SK-N-SH treated with all-trans-retinoic acid at 6 μM for 48 hours (cell line): Measurements from ENCODE around the gene ZNF80.

Source experiments
- ATAC-seq: fragments of 200-7000 bp; cut with Tn5 transposase; 3 replicates; pipeline ENCODE4 v1.9.1; 2020; ENCODE audit warnings: mild to moderate bottlenecking, moderate library complexity
- BACH2 ChIP-seq: fragments of 250-450 bp; sonication (Bioruptor Pico); IDR thresholded peaks from 2 replicates; pipeline ENCODE4 v1.9.0; 2021; ENCODE audit warnings: mild to moderate bottlenecking, borderline replicate concordance
- CSDC2 ChIP-seq: fragments of 250-450 bp; sonication (Bioruptor Pico); IDR thresholded peaks from 2 replicates; pipeline ENCODE4 v1.5.0; 2020; ENCODE audit warnings: mild to moderate bottlenecking, moderate library complexity
- ESRRG ChIP-seq: fragments of 250-450 bp; sonication (Bioruptor Pico); IDR thresholded peaks from 2 replicates; pipeline ENCODE4 v1.6.1; 2021; ENCODE audit warnings: mild to moderate bottlenecking
- GLIS3 ChIP-seq: fragments of 250-450 bp; sonication (Bioruptor Pico); IDR thresholded peaks from 2 replicates; pipeline ENCODE4 v1.5.0; 2020; ENCODE audit warnings: mild to moderate bottlenecking, moderate library complexity
- ISL1 ChIP-seq: fragments of 250-450 bp; sonication (Bioruptor Pico); IDR thresholded peaks from 2 replicates; pipeline ENCODE4 v2.1.2; 2022; ENCODE audit warnings: mild to moderate bottlenecking, moderate library complexity
- RARB ChIP-seq: fragments of 250-450 bp; sonication (Bioruptor Pico); IDR thresholded peaks from 2 replicates; pipeline ENCODE4 v1.8.0; 2021; ENCODE audit warnings: mild to moderate bottlenecking, moderate library complexity
- SNAI2 ChIP-seq: fragments of 250-450 bp; sonication (Bioruptor Pico); IDR thresholded peaks from 2 replicates; pipeline ENCODE4 v1.5.0; 2020; ENCODE audit warnings: mild to moderate bottlenecking, moderate library complexity
- TCF4 ChIP-seq: fragments of 250-450 bp; sonication (Bioruptor Pico); IDR thresholded peaks from 2 replicates; pipeline ENCODE4 v1.8.0; 2021; ENCODE audit warnings: mild to moderate bottlenecking, moderate library complexity, borderline replicate concordance
- TOX ChIP-seq: fragments of 250-450 bp; sonication (Bioruptor Pico); IDR thresholded peaks from 2 replicates; pipeline ENCODE4 v1.8.0; 2021; ENCODE audit warnings: mild to moderate bottlenecking, moderate library complexity, borderline replicate concordance
- ZFP3 ChIP-seq: fragments of 250-450 bp; sonication (Bioruptor Pico); IDR thresholded peaks from 2 replicates; pipeline ENCODE4 v1.5.0; 2020; ENCODE audit warnings: mild to moderate bottlenecking, moderate library complexity
- ZFP30 ChIP-seq: fragments of 450-650 bp; formaldehyde crosslinking; IDR thresholded peaks from 2 replicates; pipeline ENCODE4 v1.5.0; 2022; ENCODE audit warnings: mild to moderate bottlenecking, moderate library complexity
- ZNF565 ChIP-seq: fragments of 450-650 bp; formaldehyde crosslinking; conservative IDR thresholded peaks from 2 replicates; pipeline ENCODE4 v1.5.0; 2020; ENCODE audit warnings: low read depth, mild to moderate bottlenecking, moderate library complexity
- ZNF70 ChIP-seq: fragments of 450-650 bp; formaldehyde crosslinking; IDR thresholded peaks from 2 replicates; pipeline ENCODE4 v1.5.0; 2020; ENCODE audit warnings: mild to moderate bottlenecking, moderate library complexity
- ZNF8 ChIP-seq: fragments of 450-650 bp; formaldehyde crosslinking; IDR thresholded peaks from 2 replicates; pipeline ENCODE4 v1.5.0; 2020; ENCODE audit warnings: mild to moderate bottlenecking, moderate library complexity
- TF ChIP-seq, protein P1 (sequence below): fragments of 250-450 bp; sonication (Bioruptor Pico); IDR thresholded peaks from 2 replicates; pipeline ENCODE4 v1.5.0; 2020; ENCODE audit warnings: mild to moderate bottlenecking, moderate library complexity
- TF ChIP-seq, protein P2 (sequence below): fragments of 250-450 bp; sonication (Bioruptor Pico); IDR thresholded peaks from 2 replicates; pipeline ENCODE4 v1.8.0; 2021; ENCODE audit warnings: low read depth, mild to moderate bottlenecking, moderate library complexity, borderline replicate concordance
- TF ChIP-seq, protein P3 (sequence below): fragments of 250-450 bp; sonication (Bioruptor Pico); IDR thresholded peaks from 2 replicates; pipeline ENCODE4 v1.5.1; 2021; ENCODE audit warnings: mild to moderate bottlenecking, moderate library complexity
- TF ChIP-seq, protein P4 (sequence below): fragments of 250-450 bp; sonication (Bioruptor Pico); IDR thresholded peaks from 2 replicates; pipeline ENCODE4 v1.8.0; 2020; ENCODE audit warnings: mild to moderate bottlenecking, moderate library complexity, borderline replicate concordance

The ZNF80 gene

DNA sequence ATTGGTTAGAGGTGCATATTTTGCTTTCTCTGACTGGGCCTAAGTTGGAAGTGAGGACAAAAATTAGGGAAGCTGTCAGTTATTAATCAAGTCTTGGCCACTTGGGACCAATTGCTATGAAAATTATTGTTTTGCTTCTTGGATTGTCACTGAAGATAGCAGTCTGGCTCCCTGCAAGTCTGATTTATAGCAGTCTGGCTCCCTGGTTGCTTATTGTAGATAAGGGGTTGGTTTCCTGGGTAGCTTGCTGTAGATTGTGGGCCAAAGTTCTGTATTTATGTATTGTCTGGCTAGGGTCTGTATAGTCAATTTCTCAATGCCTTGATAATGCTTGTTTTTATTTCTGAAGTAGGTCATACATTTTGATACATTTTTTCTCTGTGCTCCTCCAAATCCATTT is 45.2 kb downstream of the ZNF80 start:
- TF ChIP-seq TOX (CRISPR knock-in tag) (no peak), ZFP30 (CRISPR knock-in tag) (no peak), ZNF70 (CRISPR knock-in tag) (no peak), ZNF565 (CRISPR knock-in tag) (no peak), GLIS3 (CRISPR knock-in tag) (no peak), ZNF8 (no peak), ZFP3 (CRISPR knock-in tag) (no peak), TCF4 (no peak), ESRRG (CRISPR knock-in tag) (no peak), CSDC2 (CRISPR knock-in tag) (no peak), RARB (CRISPR knock-in tag) (no peak), SNAI2 (CRISPR knock-in tag) (no peak)
- TF ChIP-seq, protein P1, sequence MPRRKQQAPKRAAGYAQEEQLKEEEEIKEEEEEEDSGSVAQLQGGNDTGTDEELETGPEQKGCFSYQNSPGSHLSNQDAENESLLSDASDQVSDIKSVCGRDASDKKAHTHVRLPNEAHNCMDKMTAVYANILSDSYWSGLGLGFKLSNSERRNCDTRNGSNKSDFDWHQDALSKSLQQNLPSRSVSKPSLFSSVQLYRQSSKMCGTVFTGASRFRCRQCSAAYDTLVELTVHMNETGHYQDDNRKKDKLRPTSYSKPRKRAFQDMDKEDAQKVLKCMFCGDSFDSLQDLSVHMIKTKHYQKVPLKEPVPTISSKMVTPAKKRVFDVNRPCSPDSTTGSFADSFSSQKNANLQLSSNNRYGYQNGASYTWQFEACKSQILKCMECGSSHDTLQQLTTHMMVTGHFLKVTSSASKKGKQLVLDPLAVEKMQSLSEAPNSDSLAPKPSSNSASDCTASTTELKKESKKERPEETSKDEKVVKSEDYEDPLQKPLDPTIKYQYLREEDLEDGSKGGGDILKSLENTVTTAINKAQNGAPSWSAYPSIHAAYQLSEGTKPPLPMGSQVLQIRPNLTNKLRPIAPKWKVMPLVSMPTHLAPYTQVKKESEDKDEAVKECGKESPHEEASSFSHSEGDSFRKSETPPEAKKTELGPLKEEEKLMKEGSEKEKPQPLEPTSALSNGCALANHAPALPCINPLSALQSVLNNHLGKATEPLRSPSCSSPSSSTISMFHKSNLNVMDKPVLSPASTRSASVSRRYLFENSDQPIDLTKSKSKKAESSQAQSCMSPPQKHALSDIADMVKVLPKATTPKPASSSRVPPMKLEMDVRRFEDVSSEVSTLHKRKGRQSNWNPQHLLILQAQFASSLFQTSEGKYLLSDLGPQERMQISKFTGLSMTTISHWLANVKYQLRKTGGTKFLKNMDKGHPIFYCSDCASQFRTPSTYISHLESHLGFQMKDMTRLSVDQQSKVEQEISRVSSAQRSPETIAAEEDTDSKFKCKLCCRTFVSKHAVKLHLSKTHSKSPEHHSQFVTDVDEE, result no peak
- TF ChIP-seq, protein P2, sequence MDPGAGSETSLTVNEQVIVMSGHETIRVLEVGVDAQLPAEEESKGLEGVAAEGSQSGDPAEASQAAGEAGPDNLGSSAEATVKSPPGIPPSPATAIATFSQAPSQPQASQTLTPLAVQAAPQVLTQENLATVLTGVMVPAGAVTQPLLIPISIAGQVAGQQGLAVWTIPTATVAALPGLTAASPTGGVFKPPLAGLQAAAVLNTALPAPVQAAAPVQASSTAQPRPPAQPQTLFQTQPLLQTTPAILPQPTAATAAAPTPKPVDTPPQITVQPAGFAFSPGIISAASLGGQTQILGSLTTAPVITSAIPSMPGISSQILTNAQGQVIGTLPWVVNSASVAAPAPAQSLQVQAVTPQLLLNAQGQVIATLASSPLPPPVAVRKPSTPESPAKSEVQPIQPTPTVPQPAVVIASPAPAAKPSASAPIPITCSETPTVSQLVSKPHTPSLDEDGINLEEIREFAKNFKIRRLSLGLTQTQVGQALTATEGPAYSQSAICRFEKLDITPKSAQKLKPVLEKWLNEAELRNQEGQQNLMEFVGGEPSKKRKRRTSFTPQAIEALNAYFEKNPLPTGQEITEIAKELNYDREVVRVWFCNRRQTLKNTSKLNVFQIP, result no peak
- TF ChIP-seq, all 23 proteins: peak for 0
- no peak for ATAC-seq

DNA sequence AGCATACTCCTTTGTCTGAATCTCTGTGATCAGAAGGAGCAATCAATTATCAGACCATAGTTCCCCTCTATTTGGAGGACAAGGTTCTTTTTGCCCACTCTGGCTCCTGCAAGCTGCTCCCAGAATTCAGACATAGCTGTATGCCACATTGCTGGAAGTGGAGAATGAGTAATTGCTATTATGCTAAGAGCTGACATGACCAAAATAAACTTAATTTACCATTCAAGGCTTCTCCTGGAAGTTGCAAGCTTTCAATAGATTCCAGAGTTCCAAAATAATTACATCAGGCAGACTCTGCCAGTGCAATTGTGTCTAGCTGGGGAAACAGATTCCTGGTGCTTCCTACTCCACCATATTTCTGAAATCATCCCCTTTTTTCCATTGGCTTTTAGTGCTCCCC is 50.9 kb downstream of the ZNF80 start:
- no peak for ATAC-seq

More for the DNA sequence above, 50.9 kb downstream of the ZNF80 start:
- TF ChIP-seq, protein P3, sequence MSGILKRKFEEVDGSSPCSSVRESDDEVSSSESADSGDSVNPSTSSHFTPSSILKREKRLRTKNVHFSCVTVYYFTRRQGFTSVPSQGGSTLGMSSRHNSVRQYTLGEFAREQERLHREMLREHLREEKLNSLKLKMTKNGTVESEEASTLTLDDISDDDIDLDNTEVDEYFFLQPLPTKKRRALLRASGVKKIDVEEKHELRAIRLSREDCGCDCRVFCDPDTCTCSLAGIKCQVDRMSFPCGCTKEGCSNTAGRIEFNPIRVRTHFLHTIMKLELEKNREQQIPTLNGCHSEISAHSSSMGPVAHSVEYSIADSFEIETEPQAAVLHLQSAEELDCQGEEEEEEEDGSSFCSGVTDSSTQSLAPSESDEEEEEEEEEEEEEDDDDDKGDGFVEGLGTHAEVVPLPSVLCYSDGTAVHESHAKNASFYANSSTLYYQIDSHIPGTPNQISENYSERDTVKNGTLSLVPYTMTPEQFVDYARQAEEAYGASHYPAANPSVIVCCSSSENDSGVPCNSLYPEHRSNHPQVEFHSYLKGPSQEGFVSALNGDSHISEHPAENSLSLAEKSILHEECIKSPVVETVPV (CRISPR knock-in tag), result no peak
- TF ChIP-seq ESRRG (CRISPR knock-in tag), result no peak
- TF ChIP-seq ZFP3 (CRISPR knock-in tag), result no peak
- TF ChIP-seq ZNF565 (CRISPR knock-in tag), result no peak
- no peak for TF ChIP-seq TCF4
- TF ChIP-seq, protein P4, sequence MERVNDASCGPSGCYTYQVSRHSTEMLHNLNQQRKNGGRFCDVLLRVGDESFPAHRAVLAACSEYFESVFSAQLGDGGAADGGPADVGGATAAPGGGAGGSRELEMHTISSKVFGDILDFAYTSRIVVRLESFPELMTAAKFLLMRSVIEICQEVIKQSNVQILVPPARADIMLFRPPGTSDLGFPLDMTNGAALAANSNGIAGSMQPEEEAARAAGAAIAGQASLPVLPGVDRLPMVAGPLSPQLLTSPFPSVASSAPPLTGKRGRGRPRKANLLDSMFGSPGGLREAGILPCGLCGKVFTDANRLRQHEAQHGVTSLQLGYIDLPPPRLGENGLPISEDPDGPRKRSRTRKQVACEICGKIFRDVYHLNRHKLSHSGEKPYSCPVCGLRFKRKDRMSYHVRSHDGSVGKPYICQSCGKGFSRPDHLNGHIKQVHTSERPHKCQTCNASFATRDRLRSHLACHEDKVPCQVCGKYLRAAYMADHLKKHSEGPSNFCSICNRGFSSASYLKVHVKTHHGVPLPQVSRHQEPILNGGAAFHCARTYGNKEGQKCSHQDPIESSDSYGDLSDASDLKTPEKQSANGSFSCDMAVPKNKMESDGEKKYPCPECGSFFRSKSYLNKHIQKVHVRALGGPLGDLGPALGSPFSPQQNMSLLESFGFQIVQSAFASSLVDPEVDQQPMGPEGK, result no peak
- no peak for TF ChIP-seq RARB (CRISPR knock-in tag)
- TF ChIP-seq BACH2 (CRISPR knock-in tag), result no peak
- TF ChIP-seq SNAI2 (CRISPR knock-in tag), result no peak
- TF ChIP-seq ISL1 (CRISPR knock-in tag), result no peak
